HG03097 (cell line): ENCODE data around the gene TEX22.

Experiments
- ATAC-seq: cut with Tn5 transposase; IDR thresholded peaks from one replicate; pipeline ENCODE4 v1.9.1; 2021; ENCODE audit not compliant: unreplicated experiment, low FRiP score

Gene TEX22

GRCh38 chr14:105452963-105453362, 54.6 kb downstream of the TEX22 start:
- no peak for ATAC-seq

GRCh38 chr14:105453847-105454246, 55.5 kb downstream of the TEX22 start:
- ATAC-seq, result no peak

GRCh38 chr14:105455086-105455640, 56.8 kb downstream of the TEX22 start:
- ATAC-seq, result no peak

- no peak for ATAC-seq
Measured at GRCh38 chr14:105455766-105456660, 57.7 kb downstream of the TEX22 start.

GRCh38 chr14:105456736-105457617, 58.6 kb downstream of the TEX22 start:
- no peak for ATAC-seq

- no peak for ATAC-seq
Measured at GRCh38 chr14:105458010-105458409, 59.7 kb downstream of the TEX22 start.

- ATAC-seq, result no peak
Measured at GRCh38 chr14:105458571-105458970, 60.2 kb downstream of the TEX22 start.

GRCh38 chr14:105460116-105460515, 61.8 kb downstream of the TEX22 start:
- ATAC-seq, result no peak

- no peak for ATAC-seq
Measured at GRCh38 chr14:105460616-105461015, 62.3 kb downstream of the TEX22 start.

- ATAC-seq, result no peak
Measured at GRCh38 chr14:105461903-105462302, 63.6 kb downstream of the TEX22 start.
